Body of pancreas (tissue), 4 donors: ENCODE results near the gene HOXA1.

Experiments
- POLR2A ChIP-seq, 3 donors: fragments of 450-650 bp; IDR thresholded peaks; one replicate each; pipeline ENCODE4 v1.6.1; 2016; ENCODE audit warnings: antibody characterized with exemption in 3 of 3, mild to moderate bottlenecking in 2 of 3
- TF ChIP-seq, protein P1 (sequence below), 7 experiments: fragments of 450-650 bp in 4 of 7; fragments of 200-600 bp in 3 of 7; sonication (generic) in 3 of 7; IDR thresholded peaks; one replicate each; pipeline ENCODE4 v1.5.1; 2016 to 2019; ENCODE audit warnings: antibody characterized with exemption in 7 of 7

DNA sequence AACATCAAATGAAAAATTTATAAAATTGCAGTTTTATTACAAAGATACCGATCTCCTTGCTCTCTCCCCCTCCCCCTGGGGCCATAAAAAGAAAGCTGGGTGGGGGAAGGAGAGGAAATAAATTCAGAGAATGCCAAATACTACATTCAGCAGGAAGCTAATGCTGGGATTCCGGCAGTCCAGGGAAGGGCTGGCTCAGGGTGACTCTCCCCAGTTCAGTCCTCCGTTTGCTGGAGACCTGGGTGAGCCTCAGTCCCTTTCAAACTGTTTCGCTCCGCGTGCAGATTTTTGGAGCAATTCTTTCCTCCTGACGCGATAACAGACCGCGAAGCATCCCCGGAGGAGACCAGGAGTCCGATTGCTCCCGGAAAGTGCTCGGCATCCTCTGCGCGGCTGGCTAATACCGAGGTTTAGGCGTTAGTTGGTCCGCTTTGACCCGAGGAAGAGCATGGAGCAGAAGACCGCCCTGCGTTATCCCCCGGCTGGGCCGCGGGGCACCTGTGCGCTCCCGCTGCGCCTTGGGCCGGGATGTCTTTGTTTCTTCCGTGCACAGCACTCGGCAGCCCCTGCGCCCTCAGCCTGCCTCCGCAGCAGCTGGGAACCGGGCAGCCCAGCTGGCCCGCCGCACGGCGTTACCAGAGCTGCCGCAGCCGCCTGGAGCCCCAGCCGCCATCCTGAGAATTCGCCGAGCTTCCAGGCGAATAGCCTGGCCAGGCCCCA lies 10.5 kb upstream of the HOXA1 start:
- TF ChIP-seq, protein P1, sequence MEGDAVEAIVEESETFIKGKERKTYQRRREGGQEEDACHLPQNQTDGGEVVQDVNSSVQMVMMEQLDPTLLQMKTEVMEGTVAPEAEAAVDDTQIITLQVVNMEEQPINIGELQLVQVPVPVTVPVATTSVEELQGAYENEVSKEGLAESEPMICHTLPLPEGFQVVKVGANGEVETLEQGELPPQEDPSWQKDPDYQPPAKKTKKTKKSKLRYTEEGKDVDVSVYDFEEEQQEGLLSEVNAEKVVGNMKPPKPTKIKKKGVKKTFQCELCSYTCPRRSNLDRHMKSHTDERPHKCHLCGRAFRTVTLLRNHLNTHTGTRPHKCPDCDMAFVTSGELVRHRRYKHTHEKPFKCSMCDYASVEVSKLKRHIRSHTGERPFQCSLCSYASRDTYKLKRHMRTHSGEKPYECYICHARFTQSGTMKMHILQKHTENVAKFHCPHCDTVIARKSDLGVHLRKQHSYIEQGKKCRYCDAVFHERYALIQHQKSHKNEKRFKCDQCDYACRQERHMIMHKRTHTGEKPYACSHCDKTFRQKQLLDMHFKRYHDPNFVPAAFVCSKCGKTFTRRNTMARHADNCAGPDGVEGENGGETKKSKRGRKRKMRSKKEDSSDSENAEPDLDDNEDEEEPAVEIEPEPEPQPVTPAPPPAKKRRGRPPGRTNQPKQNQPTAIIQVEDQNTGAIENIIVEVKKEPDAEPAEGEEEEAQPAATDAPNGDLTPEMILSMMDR (IDR thresholded peaks at IDR 0.05), result no peak
- peak in 1 of 3 donors; percentile 15 for TF ChIP-seq POLR2A (IDR thresholded peaks at IDR 0.05)
